ENCODE data around the gene RNF10.

DNA sequence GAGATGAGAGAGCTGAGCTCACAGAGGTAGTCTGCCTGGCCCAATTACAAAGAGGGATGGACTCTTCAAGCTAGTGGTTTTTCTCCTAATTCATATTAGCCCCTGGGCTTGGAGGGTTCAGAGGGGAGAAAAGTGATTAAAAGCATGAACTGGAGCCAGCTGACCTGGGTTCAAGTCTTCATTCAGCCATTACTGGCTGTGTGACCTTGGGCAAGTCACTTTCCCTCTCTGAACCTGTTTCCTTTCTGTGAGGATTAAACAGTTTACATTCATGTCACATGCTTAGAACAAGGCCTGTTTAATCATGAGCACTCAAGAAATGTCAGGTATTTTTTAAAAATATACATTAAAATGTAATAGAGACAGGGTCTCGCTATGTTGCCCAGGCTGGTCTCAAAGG, 54.2 kb downstream of the RNF10 start:
- TF ChIP-seq CTCF (IDR thresholded peaks at IDR 0.05): no peak
- TF ChIP-seq, protein P1, sequence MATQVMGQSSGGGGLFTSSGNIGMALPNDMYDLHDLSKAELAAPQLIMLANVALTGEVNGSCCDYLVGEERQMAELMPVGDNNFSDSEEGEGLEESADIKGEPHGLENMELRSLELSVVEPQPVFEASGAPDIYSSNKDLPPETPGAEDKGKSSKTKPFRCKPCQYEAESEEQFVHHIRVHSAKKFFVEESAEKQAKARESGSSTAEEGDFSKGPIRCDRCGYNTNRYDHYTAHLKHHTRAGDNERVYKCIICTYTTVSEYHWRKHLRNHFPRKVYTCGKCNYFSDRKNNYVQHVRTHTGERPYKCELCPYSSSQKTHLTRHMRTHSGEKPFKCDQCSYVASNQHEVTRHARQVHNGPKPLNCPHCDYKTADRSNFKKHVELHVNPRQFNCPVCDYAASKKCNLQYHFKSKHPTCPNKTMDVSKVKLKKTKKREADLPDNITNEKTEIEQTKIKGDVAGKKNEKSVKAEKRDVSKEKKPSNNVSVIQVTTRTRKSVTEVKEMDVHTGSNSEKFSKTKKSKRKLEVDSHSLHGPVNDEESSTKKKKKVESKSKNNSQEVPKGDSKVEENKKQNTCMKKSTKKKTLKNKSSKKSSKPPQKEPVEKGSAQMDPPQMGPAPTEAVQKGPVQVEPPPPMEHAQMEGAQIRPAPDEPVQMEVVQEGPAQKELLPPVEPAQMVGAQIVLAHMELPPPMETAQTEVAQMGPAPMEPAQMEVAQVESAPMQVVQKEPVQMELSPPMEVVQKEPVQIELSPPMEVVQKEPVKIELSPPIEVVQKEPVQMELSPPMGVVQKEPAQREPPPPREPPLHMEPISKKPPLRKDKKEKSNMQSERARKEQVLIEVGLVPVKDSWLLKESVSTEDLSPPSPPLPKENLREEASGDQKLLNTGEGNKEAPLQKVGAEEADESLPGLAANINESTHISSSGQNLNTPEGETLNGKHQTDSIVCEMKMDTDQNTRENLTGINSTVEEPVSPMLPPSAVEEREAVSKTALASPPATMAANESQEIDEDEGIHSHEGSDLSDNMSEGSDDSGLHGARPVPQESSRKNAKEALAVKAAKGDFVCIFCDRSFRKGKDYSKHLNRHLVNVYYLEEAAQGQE (IDR thresholded peaks at IDR 0.05; ENCODE audit: insufficient read depth in 1 of 2, low read depth in 2 of 2, low read length in 1 of 2): no peak
- TF ChIP-seq SIN3A (IDR thresholded peaks at IDR 0.05; ENCODE audit: borderline replicate concordance, insufficient read depth, low read depth, low read length): no peak

All from Panc1 (cell line).